Effector memory CD4-positive, alpha-beta T cell (primary cell): Measurements from ENCODE around the gene SIGLEC15.

ENCODE experiments used
- DNase-seq, 3 donors: peaks; one replicate each; pipeline ENCODE4 v3.0.0-alpha.2; 2020
- H3K27ac ChIP-seq: 2 replicates; pipeline ENCODE4 v1.7.0; 2013; ENCODE audit warnings: mild to moderate bottlenecking, low read length, moderate library complexity; ENCODE audit not compliant: insufficient read depth, poor library complexity, severe bottlenecking
- H3K27me3 ChIP-seq: replicated peaks from 2 replicates; pipeline ENCODE4 v1.7.0; 2013; ENCODE audit warnings: mild to moderate bottlenecking, low read length; ENCODE audit not compliant: insufficient read depth, control insufficient read depth, poor library complexity, severe bottlenecking
- H3K36me3 ChIP-seq: 2 replicates; pipeline ENCODE4 v1.7.0; 2013; ENCODE audit warnings: mild to moderate bottlenecking, low read length, moderate library complexity; ENCODE audit not compliant: control insufficient read depth, insufficient read depth
- H3K4me1 ChIP-seq: 2 replicates; pipeline ENCODE4 v1.7.0; 2013; ENCODE audit warnings: low read length, mild to moderate bottlenecking; ENCODE audit not compliant: control insufficient read depth, insufficient read depth, poor library complexity, severe bottlenecking
- H3K4me3 ChIP-seq: 2 replicates; pipeline ENCODE4 v1.7.0; 2013; ENCODE audit warnings: low read length, low read depth, mild to moderate bottlenecking; ENCODE audit not compliant: insufficient read depth, poor library complexity, severe bottlenecking
- H3K9me3 ChIP-seq: 2 replicates; pipeline ENCODE4 v1.7.0; 2013; ENCODE audit warnings: mild to moderate bottlenecking, low read length, moderate library complexity; ENCODE audit not compliant: control insufficient read depth

Gene SIGLEC15

GRCh38 chr18:45856531-45856930 lies 31.1 kb downstream of the SIGLEC15 start:
- H3K27ac ChIP-seq, result no peak overlapping the region
- no peak for DNase-seq
- no peaks in the 10 kb centered on the region for H3K9me3 ChIP-seq
- H3K4me3 ChIP-seq, result no peak overlapping the region
- H3K36me3 ChIP-seq, result peaks cover 63% of the 10 kb centered on the region
- H3K4me1 ChIP-seq, result no peaks in the 10 kb centered on the region
- H3K27me3 ChIP-seq, result no peaks in the 10 kb centered on the region

- no peaks in the 10 kb centered on the region for H3K27me3 ChIP-seq
- H3K4me3 ChIP-seq, result no peak overlapping the region
- H3K4me1 ChIP-seq, result no peaks in the 10 kb centered on the region
- H3K9me3 ChIP-seq, result no peaks in the 10 kb centered on the region
- H3K36me3 ChIP-seq, result peaks cover 58% of the 10 kb centered on the region
- no peak for DNase-seq
- H3K27ac ChIP-seq, result no peak overlapping the region
Measured at GRCh38 chr18:45859334-45859733, 33.9 kb downstream of the SIGLEC15 start.

- H3K4me3 ChIP-seq, result no peak overlapping the region
- no peak for DNase-seq
- H3K9me3 ChIP-seq, result no peaks in the 10 kb centered on the region
- H3K36me3 ChIP-seq, result peaks cover 58% of the 10 kb centered on the region
- H3K4me1 ChIP-seq, result no peaks in the 10 kb centered on the region
- no peak overlapping the region for H3K27ac ChIP-seq
- no peaks in the 10 kb centered on the region for H3K27me3 ChIP-seq
Measured at GRCh38 chr18:45860492-45860891, 35.0 kb downstream of the SIGLEC15 start.

GRCh38 chr18:45860971-45861370 lies 35.5 kb downstream of the SIGLEC15 start:
- H3K4me1 ChIP-seq, result no peaks in the 10 kb centered on the region
- H3K27me3 ChIP-seq, result no peaks in the 10 kb centered on the region
- no peak for DNase-seq
- H3K27ac ChIP-seq, result no peak overlapping the region
- no peaks in the 10 kb centered on the region for H3K9me3 ChIP-seq
- H3K4me3 ChIP-seq, result no peak overlapping the region
- H3K36me3 ChIP-seq, result peaks cover 57% of the 10 kb centered on the region

- DNase-seq, result no peak
- H3K36me3 ChIP-seq, result peaks cover 59% of the 10 kb centered on the region
Measured at GRCh38 chr18:45861926-45862325, 36.5 kb downstream of the SIGLEC15 start.

GRCh38 chr18:45863469-45863868 lies 38.0 kb downstream of the SIGLEC15 start:
- Histone ChIP-seq H3K36me3 (peaks cover 56% of the 10 kb centered on the region), H3K4me1 (no peaks in the 10 kb centered on the region), H3K27me3 (no peaks in the 10 kb centered on the region), H3K9me3 (no peaks in the 10 kb centered on the region), H3K4me3 (no peak overlapping the region), H3K27ac (no peak overlapping the region)
- DNase-seq, result no peak

More at GRCh38 chr18:45861926-45862325, 36.5 kb downstream of the SIGLEC15 start:
- Histone ChIP-seq H3K27me3 (no peaks in the 10 kb centered on the region), H3K9me3 (no peaks in the 10 kb centered on the region), H3K4me3 (no peak overlapping the region), H3K27ac (no peak overlapping the region), H3K4me1 (no peaks in the 10 kb centered on the region)

- Histone ChIP-seq H3K4me1 (no peaks in the 10 kb centered on the region), H3K27ac (no peak overlapping the region), H3K27me3 (no peaks in the 10 kb centered on the region), H3K36me3 (peaks cover 52% of the 10 kb centered on the region), H3K9me3 (no peaks in the 10 kb centered on the region), H3K4me3 (no peak overlapping the region)
- DNase-seq, result no peak
Measured at GRCh38 chr18:45864081-45864480, 38.6 kb downstream of the SIGLEC15 start.

- Histone ChIP-seq H3K9me3 (no peaks in the 10 kb centered on the region), H3K36me3 (peaks cover 58% of the 10 kb centered on the region), H3K27me3 (no peaks in the 10 kb centered on the region), H3K4me3 (no peak overlapping the region), H3K4me1 (no peaks in the 10 kb centered on the region), H3K27ac (no peak overlapping the region)
- DNase-seq, result no peak
Measured at GRCh38 chr18:45865466-45865865, 40.0 kb downstream of the SIGLEC15 start.

GRCh38 chr18:45870419-45870818 lies 44.9 kb downstream of the SIGLEC15 start:
- Histone ChIP-seq H3K9me3 (no peaks in the 10 kb centered on the region), H3K27me3 (no peaks in the 10 kb centered on the region), H3K4me1 (peaks cover 8% of the 10 kb centered on the region), H3K27ac (no peak overlapping the region), H3K36me3 (peaks cover 66% of the 10 kb centered on the region), H3K4me3 (no peak overlapping the region)
- no peak for DNase-seq

- Histone ChIP-seq H3K27me3 (no peaks in the 10 kb centered on the region), H3K4me1 (peaks cover 8% of the 10 kb centered on the region), H3K36me3 (peaks cover 58% of the 10 kb centered on the region), H3K9me3 (no peaks in the 10 kb centered on the region), H3K4me3 (no peak overlapping the region), H3K27ac (no peak overlapping the region)
- no peak for DNase-seq
Measured at GRCh38 chr18:45871431-45872084, 46.1 kb downstream of the SIGLEC15 start.
